Stimulated activated CD8-positive, alpha-beta memory T cell treated with anti-CD3 and anti-CD28 coated beads, Interleukin-12 subunit alpha, Interleukin-12 subunit beta, amount 100 ng/mL, for 1 hour (primary cell): ENCODE data around the gene HMGA1.
"Not testable (repeated sequence)": the region's sequence is repeated elsewhere in the genome, so short reads cannot be mapped to it uniquely, and the experiment has no call there.

Experiments
- DNase-seq: peaks from one replicate; pipeline ENCODE4 v3.0.0-alpha.2; 2020; ENCODE audit warnings: low read depth

Gene HMGA1

GRCh38 chr6:34260576-34261267 is 24.0 kb downstream of the HMGA1 start:
- DNase-seq = no peak

DNA sequence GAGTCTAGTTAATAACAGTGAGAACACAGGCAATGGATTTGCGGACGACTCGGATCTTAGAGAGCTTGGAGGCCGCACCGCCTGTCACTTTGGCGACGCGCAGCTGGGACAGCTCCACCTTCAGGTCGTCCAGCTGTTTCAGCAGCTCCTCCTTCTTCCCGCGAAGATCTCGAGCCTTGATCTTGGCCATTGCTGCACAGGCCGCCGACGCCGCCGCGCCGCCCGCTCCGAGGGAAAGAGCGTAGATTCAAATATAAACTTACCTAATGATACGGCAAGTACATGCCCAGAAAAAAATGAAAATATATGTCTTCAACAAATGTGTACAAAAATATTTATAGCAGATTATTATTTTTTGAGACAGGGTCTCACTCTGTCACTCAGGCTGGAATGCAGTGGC is 26.8 kb downstream of the HMGA1 start:
- DNase-seq = not testable (repeated sequence)

DNA sequence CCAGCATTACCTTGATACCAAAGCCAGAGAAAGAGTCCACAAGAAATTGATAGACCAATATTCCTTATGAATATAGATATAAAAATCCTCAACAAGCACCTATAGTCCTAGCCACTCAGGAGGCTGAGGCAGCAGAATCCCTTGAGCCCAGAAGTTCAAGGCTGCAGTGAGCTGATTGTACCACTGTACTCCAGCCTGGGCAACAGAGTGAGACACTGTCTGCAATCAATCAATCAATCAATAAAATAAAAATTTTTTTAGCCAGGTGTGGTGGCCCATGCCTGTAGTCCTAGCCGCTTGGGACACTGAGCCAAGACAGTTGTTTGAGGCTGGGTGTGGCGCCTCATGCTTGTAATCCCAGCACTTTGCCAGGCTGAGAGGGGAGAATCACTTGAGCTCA is 31.1 kb downstream of the HMGA1 start:
- no peak for DNase-seq

DNA sequence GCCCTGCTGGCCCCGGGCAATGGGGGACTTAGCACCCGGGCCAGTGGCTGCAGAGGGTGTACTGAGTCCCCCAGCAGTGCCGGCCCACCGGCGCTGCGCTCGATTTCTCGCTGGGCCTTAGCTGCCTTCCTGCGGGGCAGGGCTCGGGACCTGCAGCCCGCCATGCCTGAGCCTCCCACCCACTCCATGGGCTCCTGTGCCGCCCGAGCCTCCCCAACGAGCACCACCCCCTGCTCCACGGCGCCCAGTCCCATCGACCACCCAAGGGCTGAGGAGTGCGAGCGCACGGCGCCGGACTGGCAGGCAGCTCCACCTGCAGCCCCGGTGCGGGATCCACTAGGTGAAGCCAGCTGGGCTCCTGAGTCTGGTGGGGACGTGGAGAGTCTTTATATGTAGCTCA is 32.5 kb downstream of the HMGA1 start:
- not testable (repeated sequence) for DNase-seq

GRCh38 chr6:34269658-34270341 is 33.1 kb downstream of the HMGA1 start:
- DNase-seq = not testable (repeated sequence)

DNA sequence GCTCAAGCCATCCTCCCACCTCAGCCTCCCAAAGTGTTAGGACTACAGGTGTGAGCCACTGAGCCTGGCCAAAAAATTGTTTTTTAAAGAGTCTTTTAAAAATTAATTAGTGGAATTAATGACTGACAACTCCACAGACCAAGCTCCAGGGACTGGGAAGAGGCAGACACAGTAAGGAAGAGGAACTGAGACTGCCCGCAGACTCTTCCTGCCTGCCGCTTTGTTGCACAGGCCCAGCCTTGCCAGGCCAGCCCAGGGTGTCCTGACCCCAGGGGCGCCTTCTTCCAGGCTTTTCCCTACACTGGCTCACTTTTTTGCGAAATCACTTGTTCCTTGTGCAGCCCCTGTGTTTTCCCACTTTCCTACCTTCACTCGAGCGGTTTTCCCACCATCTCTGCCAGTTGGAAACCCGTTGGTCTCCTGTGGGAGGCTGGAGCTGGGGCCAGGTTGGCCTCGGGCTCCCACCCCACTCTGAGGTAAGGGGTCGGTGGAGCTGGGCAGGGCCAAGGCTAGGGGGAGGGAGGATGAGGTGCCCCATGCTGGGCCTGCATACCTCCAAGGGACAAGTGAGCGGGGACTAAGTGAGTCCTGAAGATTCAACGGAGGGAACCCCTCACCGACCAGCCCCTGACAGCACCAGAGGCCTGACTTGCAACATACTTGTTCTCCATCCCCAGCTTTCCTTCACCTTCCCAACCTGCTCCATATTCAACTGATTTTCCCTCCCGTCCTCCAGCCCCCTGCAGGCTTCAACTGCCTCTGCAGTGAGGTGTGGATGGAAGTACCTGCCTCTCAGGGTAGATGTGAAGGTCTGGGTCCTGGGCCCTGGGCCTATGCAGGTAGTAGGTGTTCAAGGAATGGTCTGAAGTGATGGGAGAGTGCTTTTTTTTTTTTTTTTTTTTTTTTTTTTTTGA is 35.6 kb downstream of the HMGA1 start:
- no peak for DNase-seq

GRCh38 chr6:34273242-34273805 is 36.7 kb downstream of the HMGA1 start:
- DNase-seq = no peak

DNA sequence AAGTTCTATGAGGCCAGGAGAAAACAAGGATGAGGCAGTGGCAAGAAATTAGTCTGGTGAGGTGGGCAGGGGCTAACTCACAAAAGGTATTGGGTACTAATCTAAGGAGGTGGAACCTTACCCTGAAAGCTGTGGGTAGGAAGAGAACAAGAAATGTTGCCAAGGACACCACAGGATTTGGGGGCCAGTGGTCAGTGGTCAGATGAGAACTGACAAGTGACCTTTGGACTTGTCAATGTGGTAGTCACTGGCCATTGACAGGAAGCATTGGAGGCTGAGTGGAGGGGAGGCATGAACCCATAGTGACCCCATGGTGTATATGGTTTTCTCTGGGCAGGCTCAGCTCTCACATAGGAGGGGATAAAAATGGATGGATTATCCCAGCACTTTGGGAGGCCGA is 37.5 kb downstream of the HMGA1 start:
- no peak for DNase-seq

DNA sequence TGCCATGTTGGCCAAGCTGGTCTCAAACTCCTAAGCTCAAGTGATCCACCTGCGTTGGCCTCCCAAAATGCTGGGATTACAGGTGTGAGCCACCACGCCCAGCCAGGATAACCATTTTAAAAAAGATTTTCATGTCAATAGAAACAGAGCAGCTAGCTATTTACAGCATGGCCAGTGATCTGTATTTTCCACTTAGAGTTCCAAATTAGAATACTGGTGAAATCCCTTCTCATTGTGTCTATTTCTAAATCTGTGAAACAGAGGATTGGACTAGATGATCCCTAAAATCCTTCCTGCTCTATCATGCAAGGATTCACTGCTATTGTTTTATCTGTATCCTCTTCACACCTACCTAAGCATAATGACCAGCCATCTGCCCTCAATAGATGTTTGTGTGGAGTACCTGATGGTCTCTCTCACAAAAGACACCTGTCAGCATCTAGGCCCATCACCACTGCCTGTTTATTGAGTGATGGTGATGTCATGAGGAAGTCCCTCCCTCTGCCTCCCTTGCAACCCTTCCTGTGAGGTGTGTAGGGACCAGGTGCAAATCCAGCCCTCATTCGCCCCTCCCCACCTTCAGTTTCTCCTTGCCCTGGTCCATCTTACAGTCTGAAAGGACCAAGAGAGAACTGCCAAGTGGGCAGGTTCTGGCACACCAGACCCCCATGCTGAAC is 38.6 kb downstream of the HMGA1 start:
- DNase-seq = no peak

- DNase-seq = no peak
Observed at GRCh38 chr6:34276191-34276590, 39.5 kb downstream of the HMGA1 start.

DNA sequence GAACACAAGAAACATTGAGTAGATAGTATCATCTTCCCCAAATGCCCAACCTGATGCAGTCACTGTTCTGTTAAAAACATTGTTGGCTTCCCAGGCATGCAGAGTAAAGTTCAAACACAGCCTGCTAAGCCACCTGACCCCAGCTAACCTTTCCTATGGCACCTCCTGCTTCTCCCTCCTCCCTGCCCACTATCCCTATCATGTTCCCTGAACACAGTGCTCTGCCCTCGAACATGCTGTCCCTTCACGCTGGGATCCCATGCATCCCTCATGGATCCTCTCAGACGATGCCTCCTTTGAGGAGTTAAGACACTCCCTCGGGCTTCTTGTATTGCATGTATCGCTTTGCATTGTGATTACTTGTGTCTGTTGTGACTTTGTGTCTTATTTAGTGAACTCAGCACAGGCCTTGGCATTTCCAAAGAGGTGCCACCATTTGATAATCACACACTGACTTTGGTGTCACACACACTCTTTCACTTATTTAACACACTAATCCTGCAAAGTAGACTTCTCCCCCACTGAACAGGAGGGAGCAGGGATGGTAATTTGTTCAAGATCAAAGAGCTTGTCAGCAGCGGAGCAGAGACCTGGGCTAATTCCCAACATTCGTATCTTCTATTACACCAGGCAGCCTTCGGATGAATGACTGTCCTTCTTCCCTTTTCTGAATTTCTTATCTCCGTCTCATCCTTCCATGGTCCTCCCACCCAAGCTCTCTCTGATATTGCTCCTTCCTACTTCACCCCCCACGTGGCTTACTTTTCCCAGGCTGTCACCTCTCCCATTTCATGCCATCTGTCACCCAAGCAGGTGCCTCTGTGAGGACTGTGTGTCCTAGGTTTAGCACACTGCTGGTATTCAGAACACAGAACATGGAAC is 40.4 kb downstream of the HMGA1 start:
- DNase-seq = no peak

- no peak for DNase-seq
Observed at GRCh38 chr6:34277763-34278112, 41.1 kb downstream of the HMGA1 start.

GRCh38 chr6:34278833-34279232 is 42.2 kb downstream of the HMGA1 start:
- no peak for DNase-seq

DNA sequence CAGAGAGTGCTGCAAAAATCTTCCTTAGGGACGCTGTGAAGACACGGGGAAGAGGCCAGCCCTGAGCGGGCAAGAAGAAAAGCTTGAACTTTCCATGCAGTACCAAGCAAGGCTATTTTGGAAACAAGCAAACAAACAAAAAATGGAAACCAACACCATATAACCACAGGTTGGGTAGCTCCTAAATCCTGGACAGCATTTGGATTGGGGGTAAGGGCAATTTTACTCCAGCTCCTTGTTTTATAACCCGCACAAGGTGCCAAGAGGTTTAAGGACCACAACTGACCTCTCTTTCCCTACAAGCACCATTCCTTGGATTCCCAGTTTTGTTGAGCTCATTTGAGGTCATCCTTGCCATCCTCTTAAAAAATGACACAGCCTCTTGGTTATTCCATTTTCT is 43.5 kb downstream of the HMGA1 start:
- DNase-seq = no peak

GRCh38 chr6:34281702-34282334 is 45.1 kb downstream of the HMGA1 start:
- DNase-seq = no peak

DNA sequence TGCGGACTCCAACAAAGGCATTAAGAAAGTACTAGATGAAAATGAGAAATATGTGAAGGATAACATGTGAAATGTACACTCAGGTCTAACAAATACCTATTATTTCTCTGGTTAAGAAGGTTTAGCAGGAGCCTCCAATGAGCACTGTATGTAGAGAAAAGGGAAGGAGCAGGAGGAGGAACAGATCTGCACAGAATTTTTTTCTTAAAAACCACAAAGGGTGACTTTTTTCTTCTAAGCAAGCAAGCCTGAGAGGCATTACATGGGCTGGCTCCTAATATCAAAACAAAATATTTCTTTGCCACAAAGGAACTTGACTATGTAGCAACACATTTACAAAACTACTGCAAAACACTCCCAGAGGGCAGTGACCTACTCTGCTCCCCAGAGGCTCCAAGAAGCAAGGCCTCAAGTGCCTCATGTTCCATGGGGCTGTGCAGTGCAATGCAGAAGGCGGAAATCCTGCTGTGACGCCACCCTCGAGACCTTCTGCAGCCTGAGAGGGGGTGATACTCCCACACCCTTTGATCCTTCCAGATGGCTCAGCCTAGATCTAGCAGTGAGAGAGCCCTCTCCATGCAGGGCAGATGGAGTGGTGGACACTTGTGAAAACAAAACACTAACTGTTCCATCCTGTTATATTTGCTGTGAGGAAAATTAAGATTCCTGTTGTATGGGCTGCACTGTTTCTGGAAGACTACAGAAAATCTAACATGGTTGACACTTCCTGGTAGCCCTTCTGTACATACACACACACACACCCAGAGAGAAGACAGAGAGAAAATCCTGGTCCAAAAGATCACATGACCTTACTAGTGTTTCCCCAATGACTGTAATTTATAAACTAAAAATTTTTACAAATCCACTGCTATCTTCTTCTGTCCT is 48.1 kb downstream of the HMGA1 start:
- no peak for DNase-seq

DNA sequence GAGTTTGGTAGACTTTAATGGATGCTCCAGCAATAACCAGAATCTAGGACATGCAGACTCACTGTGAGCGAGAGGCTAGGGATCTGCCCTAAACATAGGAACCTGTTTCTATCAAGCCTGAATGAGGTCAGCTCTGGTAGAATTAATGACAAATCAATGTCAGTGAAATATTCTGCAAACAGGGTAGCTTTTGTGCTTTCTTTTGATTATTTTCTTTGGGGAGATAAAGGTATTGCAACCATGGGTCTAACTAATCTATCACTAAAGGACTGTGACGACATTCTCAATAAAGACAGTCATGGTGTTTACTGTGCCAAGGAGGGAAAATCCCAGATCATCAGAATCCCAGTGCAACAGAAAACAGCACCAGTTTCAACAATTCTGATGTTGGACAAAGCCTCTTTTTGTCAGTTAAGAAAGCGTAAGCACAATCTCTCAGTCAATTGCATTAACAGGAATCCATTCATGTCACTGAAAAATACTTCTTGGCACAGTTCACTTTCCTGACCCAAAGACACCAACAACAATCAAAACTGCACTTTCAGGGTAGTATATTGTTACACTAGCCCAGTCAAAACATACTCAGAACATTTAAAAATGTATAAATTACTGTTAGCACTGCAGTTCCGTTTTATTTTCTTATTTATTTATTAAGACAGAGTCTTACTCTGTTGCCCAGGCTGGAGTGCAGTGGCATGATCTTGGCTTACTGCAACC is 48.9 kb downstream of the HMGA1 start:
- DNase-seq = no peak

DNA sequence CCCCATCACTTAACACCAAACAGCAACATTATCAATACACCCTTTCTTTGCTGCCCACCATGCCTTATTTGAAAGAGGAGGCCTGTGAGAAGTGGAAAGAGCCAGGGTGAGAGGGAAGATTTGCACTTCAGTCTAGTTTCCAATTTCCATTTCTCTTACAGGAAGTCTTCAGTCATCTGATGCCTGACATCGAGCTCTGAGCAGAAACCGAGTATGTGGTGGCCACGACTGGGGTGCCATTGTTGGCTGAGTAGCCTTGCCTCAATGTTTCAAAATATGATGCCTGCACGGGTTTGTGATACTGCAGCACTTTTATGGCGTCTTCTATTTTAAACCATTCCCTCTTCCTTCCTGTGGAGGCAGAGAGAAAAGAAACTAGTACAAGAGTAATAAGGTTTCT is 51.9 kb downstream of the HMGA1 start:
- no peak for DNase-seq

- DNase-seq = no peak
Observed at GRCh38 chr6:34289137-34289536, 52.5 kb downstream of the HMGA1 start.
